IMR-90 (cell line): Measurements from ENCODE around the gene MBD2. TPM values are rescaled to one million over a fixed set of nuclear protein-coding genes. Genes with fewer than 3 reads are reported as not detected.
A peak's percentile ranks its signal among the peaks of the same experiment; 100 is the strongest.

Experiments used
- ATAC-seq: fragments of 200-7000 bp; cut with Tn5 transposase; 2 replicates; pipeline ENCODE4 v1.9.1; 2020; ENCODE audit warnings: low read depth, mild to moderate bottlenecking, moderate library complexity
- BruUV-seq: library from RNA; stranded (reverse); fragments of 400-500 nt; replicated peaks from 2 replicates; lab custom pipeline; 2021; lab: Mats Ljungman, UMichigan
- CTCF ChIA-PET: fragments of 300-600 bp; formaldehyde crosslinking; extraction: SDS; loops from one replicate; lab custom pipeline; 2021; ENCODE audit warnings: antibody characterized with exemption; lab: Yijun Ruan, JAX
- POLR2A ChIA-PET: fragments of 300-600 bp; sonication (Branson Sonifier 250); formaldehyde crosslinking; loops from one replicate; lab custom pipeline; 2022; ENCODE audit warnings: antibody characterized with exemption; ENCODE audit not compliant: unreplicated experiment; lab: Charles Lee
- DNase-seq: peaks from one replicate; pipeline ENCODE4 v3.0.0; 2013
- H2AFZ ChIP-seq: replicated peaks from 2 replicates; pipeline ENCODE3; 2013; ENCODE audit warnings: low read length, mild to moderate bottlenecking; ENCODE audit not compliant: poor library complexity
- H2AK5ac ChIP-seq: 2 replicates; pipeline ENCODE4 v1.6.1; 2013; ENCODE audit warnings: low read depth, low read length, inconsistent platforms
- H2AK9ac ChIP-seq: replicated peaks from 2 replicates; pipeline ENCODE3; 2013; ENCODE audit warnings: mild to moderate bottlenecking, low read depth, low read length, moderate library complexity; ENCODE audit not compliant: poor library complexity
- H2BK120ac ChIP-seq: 2 replicates; pipeline ENCODE4 v1.6.1; 2013; ENCODE audit warnings: low read depth, low read length, inconsistent platforms
- H2BK15ac ChIP-seq: 3 replicates; pipeline ENCODE4 v1.6.1; 2013; ENCODE audit warnings: low read depth, low read length, inconsistent platforms
- H2BK20ac ChIP-seq: 2 replicates; pipeline ENCODE4 v1.6.1; 2013; ENCODE audit warnings: low read depth, mild to moderate bottlenecking, inconsistent platforms, low read length, moderate library complexity
- H2BK5ac ChIP-seq: 2 replicates; pipeline ENCODE4 v1.6.1; 2013; ENCODE audit warnings: mild to moderate bottlenecking, low read depth, low read length, inconsistent platforms; ENCODE audit not compliant: poor library complexity, severe bottlenecking
- H3K14ac ChIP-seq: replicated peaks from 2 replicates; pipeline ENCODE4 v1.6.1; 2013; ENCODE audit warnings: low read depth, low read length, inconsistent platforms
- H3K18ac ChIP-seq: 2 replicates; pipeline ENCODE4 v1.6.1; 2013; ENCODE audit warnings: low read depth, low read length, control low read depth
- H3K23ac ChIP-seq: 2 replicates; pipeline ENCODE4 v1.6.1; 2013; ENCODE audit warnings: low read depth, low read length, inconsistent platforms
- H3K27ac ChIP-seq: 2 replicates; pipeline ENCODE4 v1.5.1; 2013; ENCODE audit warnings: mild to moderate bottlenecking, control low read depth, low read length; ENCODE audit not compliant: insufficient read depth
- H3K27me3 ChIP-seq: 2 replicates; pipeline ENCODE4 v1.6.1; 2013; ENCODE audit warnings: low read length; ENCODE audit not compliant: control insufficient read depth, insufficient read depth
- H3K36me3 ChIP-seq: 2 replicates; pipeline ENCODE4 v1.6.1; 2013; ENCODE audit warnings: low read length, mixed read lengths; ENCODE audit not compliant: control insufficient read depth, insufficient read depth
- H3K4ac ChIP-seq: 2 replicates; pipeline ENCODE4 v1.6.1; 2013; ENCODE audit warnings: low read depth, low read length, inconsistent platforms
- H3K4me1 ChIP-seq: 2 replicates; pipeline ENCODE4 v1.6.1; 2013; ENCODE audit warnings: low read length, mixed read lengths; ENCODE audit not compliant: control insufficient read depth, insufficient read depth
- H3K4me2 ChIP-seq: 2 replicates; pipeline ENCODE4 v1.6.1; 2013; ENCODE audit warnings: low read depth, mild to moderate bottlenecking, control low read depth, low read length, moderate library complexity
- H3K4me3 ChIP-seq: 2 replicates; pipeline ENCODE4 v1.5.1; 2013; ENCODE audit warnings: low read depth, mild to moderate bottlenecking, control low read depth, low read length, moderate library complexity; ENCODE audit not compliant: insufficient read depth
- H3K56ac ChIP-seq: 2 replicates; pipeline ENCODE4 v1.6.1; 2013; ENCODE audit warnings: low read length, inconsistent platforms; ENCODE audit not compliant: insufficient read depth; ENCODE audit errors: extremely low read depth
- H3K79me1 ChIP-seq, 2 experiments: 2 replicates each; pipeline ENCODE4 v1.6.1; 2013; ENCODE audit warnings: low read length in 2 of 2, inconsistent platforms in 1 of 2, low read depth in 1 of 2
- H3K9ac ChIP-seq: 2 replicates; pipeline ENCODE4 v1.6.1; 2013; ENCODE audit warnings: low read depth, low read length, control low read depth
- H3K9me1 ChIP-seq: 2 replicates; pipeline ENCODE4 v1.6.1; 2013; ENCODE audit warnings: low read length, inconsistent platforms; ENCODE audit not compliant: insufficient read depth
- H3K9me3 ChIP-seq: 2 replicates; pipeline ENCODE4 v1.6.1; 2013; ENCODE audit warnings: low read length; ENCODE audit not compliant: control insufficient read depth, insufficient read depth
- H4K20me1 ChIP-seq: 2 replicates; pipeline ENCODE4 v1.6.1; 2013; ENCODE audit warnings: low read length, inconsistent platforms; ENCODE audit not compliant: insufficient read depth
- H4K5ac ChIP-seq: 2 replicates; pipeline ENCODE4 v1.6.1; 2013; ENCODE audit warnings: mild to moderate bottlenecking, low read depth, low read length, control low read depth
- H4K8ac ChIP-seq, 2 experiments: 2 replicates each; pipeline ENCODE4 v1.6.1; 2013; ENCODE audit warnings: low read depth in 2 of 2, low read length in 2 of 2, control low read depth in 1 of 2, inconsistent platforms in 1 of 2
- H4K91ac ChIP-seq: 2 replicates; pipeline ENCODE4 v1.6.1; 2013; ENCODE audit warnings: low read depth, low read length, inconsistent platforms; ENCODE audit not compliant: insufficient read depth
- RFX5 ChIP-seq: IDR thresholded peaks from 2 replicates; pipeline ENCODE4 v1.8.0; 2012; ENCODE audit warnings: low read depth, mild to moderate bottlenecking, low read length, moderate library complexity
- dilution Hi-C: fragments of 300-500 bp; cut with HindIII; formaldehyde crosslinking; loops from one replicate; pipeline ENCODE4 v1.14.3; 2018; ENCODE audit warnings: low sequenced_read_pairs; ENCODE audit not compliant: unreplicated experiment
- in situ Hi-C: fragments of 300-500 bp; cut with MboI; formaldehyde crosslinking; loops from 3 replicates; pipeline ENCODE4 v1.14.3; 2019; ENCODE audit warnings: low sequenced_read_pairs, inconsistent platforms, mixed read lengths
- intact Hi-C: fragments of 100-400 bp; cut with micrococcal nuclease; formaldehyde crosslinking; loops from 2 replicates; pipeline ENCODE4 v1.10.0; 2022
- polyA plus RNA-seq, 3 experiments: library from polyadenylated mRNA; depleted of rRNA; stranded (reverse); fragments of >200 nt; gene quantifications; 2 replicates each; pipeline ENCODE4 v1.2.3, GENCODE V29; 2012; ENCODE audit warnings: low replicate concordance in 1 of 3
- total RNA-seq: library from RNA; depleted of rRNA; stranded (reverse); fragments of >200 nt; gene quantifications from 2 replicates; pipeline ENCODE4 v1.2.3, GENCODE V29; 2012

The MBD2 gene
- total and polyA plus RNA-seq, 2 of the 4 experiments (the other 2 are of a cell fraction), result 9.7 to 29.5 TPM

DNA sequence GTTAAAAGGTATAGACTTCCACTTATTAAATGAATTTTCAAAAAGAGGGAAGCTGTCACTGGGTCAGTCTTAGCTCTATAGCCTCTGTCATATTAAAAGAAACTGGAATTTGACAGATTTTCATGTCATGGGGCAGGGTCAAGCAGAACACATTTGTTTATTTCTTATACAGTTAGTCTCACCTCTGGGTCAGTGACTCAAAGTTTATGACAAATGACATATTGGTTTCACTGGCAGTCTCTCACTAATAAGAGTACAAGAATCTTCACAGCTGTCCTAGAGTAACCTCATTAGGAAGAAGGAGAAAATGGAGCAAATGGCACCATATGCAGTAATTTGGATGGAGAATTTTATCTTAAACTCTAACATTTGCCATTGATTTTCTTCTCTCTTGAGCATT lies 63.2 kb downstream of the MBD2 start:
- no peaks in the 10 kb centered on the region; the same call in 1 of the 2 replicates for H4K20me1 ChIP-seq
- H3K14ac ChIP-seq, result no peak overlapping the region
- intact Hi-C loops (loop anchor here (5.0 kb wide), 1 partner anchor 61 kb away; the partner anchor contains the start of gene MBD2), in situ Hi-C loops (no loop called here), dilution Hi-C loops (no loop called here)
- H2BK5ac ChIP-seq, result no peak overlapping the region
- H4K8ac ChIP-seq, result no peak overlapping the region; a peak in 1 of 4 replicates
- H3K9me1 ChIP-seq, result peaks cover 12% of the 10 kb centered on the region; the same call in 1 of the 2 replicates
- H2BK20ac ChIP-seq, result no peak overlapping the region
- no peak overlapping the region; the same call in 1 of the 2 replicates for H3K4me2 ChIP-seq
- H4K91ac ChIP-seq, result no peak overlapping the region
- H3K23ac ChIP-seq, result no peak overlapping the region
- no peak overlapping the region for H2AK9ac ChIP-seq
- H3K9me3 ChIP-seq, result no peaks in the 10 kb centered on the region
- H3K27me3 ChIP-seq, result no peaks in the 10 kb centered on the region
- no peak overlapping the region for H2AK5ac ChIP-seq
- no peak overlapping the region for H2BK15ac ChIP-seq
- POLR2A ChIA-PET, result no interaction called here
- peaks cover 23 to 48% of the 10 kb centered on the region in 2 experiments for H3K79me1 ChIP-seq
- H2AFZ ChIP-seq, result no peak overlapping the region
- no TSS peak for BruUV-seq
- H3K4me3 ChIP-seq, result no peak overlapping the region
- ATAC-seq (peak; percentile 28), DNase-seq (peak; percentile 29)
- TF ChIP-seq RFX5, result no peak
- no peak overlapping the region for H3K56ac ChIP-seq
- peaks cover 7% of the 10 kb centered on the region for H3K4me1 ChIP-seq
- no peak overlapping the region for H3K4ac ChIP-seq
- H4K5ac ChIP-seq, result no peak overlapping the region
- H3K9ac ChIP-seq, result no peak overlapping the region
- H3K18ac ChIP-seq, result no peak overlapping the region
- H3K27ac ChIP-seq, result no peak overlapping the region
- peaks cover 37% of the 10 kb centered on the region for H3K36me3 ChIP-seq
- CTCF ChIA-PET, result interaction anchor here (0.9 kb wide), 1 partner anchor 10 kb away, joined by 3 read pairs; no protein-coding TSS in a partner anchor
- H2BK120ac ChIP-seq, result no peak overlapping the region
